Activated CD4-positive, alpha-beta T cell treated with anti-CD3 and anti-CD28 coated beads, Interleukin-2, amount 50 U/mL, for 1 hour (primary cell): ENCODE results near the gene LEFTY1.
A peak's percentile ranks its signal among the peaks of the same experiment; 100 is the strongest.
"Not testable (repeated sequence)": the region's sequence is repeated elsewhere in the genome, so short reads cannot be mapped to it uniquely, and the experiment has no call there.

ENCODE experiments used
- DNase-seq: peaks from one replicate; pipeline ENCODE4 v3.0.0-alpha.2; 2020

Gene LEFTY1

DNA sequence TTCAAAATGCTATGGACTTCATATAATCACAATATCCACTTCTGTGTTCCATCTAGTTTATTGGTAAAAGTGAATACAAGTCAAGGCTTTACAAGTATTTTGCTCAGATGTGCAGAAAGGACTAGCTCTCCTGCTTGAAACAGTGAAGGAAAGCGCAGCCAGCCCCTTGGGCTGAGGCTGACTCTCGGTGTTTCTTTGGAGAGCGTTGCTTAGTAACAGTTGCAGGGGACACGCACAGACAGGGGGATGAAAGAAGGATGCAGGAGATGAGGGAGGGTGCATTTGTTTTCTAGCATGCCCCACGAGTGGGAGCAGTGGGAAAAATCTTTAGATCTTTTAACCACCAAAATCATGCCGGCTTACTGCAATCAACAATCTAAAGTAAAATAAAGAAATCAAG lies 26.0 kb upstream of the LEFTY1 start:
- no peak for DNase-seq

DNA sequence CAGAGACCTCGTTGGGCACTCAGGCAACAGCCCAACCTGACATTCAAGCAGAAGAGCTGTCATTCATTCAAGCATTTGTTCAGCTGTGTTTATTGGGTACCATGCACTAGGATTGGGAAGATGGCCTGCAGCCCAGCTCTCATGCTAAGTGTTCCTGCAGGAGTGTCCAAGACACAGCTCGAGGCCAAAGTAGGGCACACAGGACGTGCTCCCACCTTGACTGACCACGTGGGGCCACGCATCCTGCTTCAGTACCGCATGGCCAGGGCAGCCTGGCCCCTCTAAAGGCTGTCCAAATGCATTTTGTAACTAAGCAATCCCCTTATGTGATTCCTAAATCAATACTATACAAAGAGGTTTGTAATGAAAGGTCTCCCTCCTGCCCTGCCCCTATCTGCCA lies 25.4 kb upstream of the LEFTY1 start:
- DNase-seq, result no peak

DNA sequence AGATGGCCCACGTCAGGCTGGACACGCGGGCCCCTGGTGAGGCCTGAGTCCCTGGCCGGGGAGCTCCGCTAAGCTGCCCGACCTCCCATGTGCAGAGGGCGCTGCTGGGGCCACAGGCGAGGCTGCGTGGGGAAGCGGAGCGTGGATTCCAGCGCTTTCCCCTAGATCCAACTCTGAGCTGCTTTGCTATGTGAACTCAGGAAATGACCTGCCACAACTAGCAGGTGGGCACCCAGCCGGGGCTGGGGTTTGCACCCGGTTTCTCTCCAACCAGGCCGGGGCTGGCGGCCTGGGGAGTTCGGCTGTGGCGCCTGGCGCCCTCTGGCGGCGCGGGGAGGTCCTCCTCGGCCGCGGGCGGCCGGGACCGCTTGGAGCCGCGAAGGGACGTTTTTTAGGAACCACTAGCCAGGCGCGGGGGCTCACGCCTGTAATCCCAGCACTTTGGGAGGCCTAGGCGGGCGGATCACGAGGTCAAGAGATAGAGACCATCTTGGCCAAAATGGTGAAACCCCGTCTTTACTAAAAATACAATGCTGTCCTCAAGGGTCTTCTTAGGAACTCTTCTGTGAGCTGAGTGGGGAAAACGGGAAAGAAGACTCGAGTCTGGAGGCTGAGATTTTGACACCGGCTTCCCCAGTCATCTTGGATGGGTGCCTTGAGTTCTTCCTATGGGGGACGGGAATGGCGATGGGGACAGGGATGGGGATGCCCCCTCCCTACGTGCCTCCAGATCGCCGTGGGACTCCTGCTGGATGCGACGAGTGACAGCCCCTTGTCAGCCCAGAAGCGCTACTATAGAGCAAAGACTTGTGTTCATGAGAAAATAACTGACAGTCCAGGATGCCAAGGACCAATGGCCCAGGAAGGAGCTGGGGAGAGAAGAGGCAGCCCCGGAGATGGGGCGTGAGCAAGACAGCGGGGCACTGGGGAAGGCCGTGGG lies 22.5 kb upstream of the LEFTY1 start:
- peak; percentile 73 for DNase-seq

DNA sequence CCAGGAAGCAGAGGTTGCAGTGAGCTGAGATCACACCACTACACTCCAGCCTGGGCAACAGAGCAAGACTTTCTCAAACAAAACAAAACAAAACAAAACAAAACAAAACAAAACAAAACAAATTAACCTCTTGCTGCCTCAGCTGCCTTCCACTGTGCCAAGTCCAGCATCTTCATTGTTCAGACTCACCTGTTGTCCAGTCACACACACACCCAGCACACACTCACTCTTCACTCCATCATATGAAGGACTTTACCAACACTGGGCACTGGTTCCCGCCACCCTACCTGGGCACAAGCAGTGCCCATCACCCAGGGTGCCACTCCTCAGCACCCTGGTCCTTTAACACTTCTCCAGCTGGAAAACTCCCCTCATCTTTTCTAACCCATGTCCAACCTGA lies 20.5 kb upstream of the LEFTY1 start:
- no peak for DNase-seq

DNA sequence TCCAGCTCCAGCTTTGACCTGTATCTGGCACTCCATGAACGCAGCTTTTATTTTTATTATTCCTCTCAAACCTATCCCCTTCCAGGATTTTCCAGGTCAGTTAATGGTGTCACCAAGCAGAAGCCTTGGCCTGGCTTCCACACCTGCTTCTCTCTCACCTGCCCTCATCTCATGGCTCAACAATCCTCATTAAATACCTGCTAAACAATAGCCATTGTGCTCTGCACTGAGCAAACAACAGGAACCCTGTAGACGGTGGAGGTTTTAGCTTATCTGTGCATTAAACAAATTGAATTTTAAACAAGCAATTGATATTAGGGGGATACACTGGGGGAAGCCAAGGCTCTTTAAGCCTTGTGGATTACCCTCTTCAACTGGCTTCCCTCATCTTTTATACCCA lies 19.8 kb upstream of the LEFTY1 start:
- DNase-seq, result no peak

DNA sequence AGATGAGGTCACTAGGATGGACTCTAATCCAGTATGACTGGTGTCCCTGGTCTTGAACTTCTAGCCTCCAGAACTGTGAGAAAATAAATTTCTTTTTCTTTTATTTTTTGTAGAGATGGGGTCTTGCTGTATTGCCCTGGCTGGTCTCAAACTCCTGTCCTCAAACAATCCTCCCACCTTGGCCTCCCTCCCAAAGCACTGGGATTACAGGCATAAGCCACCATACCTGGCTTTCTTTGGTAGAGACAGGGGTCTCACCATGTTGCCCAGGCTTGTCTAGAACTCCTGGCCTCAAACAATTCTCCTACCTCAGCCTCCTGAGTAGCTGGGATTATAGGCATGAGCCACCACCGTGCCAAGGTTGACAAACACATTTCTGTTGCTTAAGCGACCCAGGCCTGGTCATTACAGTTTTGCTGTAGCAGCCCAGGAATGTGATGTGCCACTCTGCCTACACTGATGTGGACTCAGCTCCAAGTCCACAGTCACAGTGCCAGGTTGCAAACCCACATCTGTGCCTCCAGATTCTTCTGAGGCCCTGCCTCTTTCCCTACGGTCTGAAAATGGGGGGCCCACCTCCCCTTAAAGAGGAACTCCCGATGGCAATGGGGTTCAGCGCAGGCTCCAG lies 19.2 kb upstream of the LEFTY1 start:
- DNase-seq, result no peak

DNA sequence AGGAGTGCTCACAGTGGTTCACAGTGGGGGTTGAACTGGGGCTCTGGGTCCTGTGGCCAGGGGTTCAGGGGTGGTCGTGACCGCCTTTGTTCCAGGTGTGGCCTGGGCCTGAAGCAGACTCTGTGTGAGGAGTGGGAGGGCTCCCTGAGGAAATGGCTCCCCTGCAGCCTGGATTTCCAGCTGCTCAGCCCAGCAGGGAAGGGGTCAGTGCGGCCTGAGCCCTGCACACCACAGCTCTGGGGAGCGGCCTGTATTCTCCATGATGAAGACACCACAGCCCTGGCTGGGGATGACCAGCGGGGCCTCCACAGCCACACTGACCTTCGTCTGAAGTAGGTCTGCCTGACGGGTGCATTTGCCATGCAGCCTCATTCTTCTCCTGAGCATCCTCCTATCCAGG lies 18.4 kb upstream of the LEFTY1 start:
- no peak for DNase-seq

DNA sequence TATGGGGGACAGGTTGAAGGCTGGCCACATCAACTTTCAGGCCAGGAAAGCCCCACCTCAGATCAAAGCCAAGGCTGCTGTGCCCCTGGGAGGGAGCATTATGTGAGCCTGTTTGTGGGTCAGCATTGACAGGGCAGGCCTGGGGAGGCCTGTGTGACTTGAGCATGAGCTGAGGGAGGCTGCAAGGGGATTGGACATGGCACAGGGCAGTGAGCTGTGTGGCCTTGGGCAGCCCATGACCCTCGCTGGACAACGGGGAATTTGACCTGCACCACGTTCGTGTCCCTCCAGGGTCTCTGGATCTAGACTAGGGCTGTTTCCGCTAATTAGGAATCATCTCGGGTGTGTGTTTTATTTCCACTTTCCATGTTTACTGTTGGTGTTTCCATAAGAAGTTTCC lies 17.5 kb upstream of the LEFTY1 start:
- no peak for DNase-seq

DNA sequence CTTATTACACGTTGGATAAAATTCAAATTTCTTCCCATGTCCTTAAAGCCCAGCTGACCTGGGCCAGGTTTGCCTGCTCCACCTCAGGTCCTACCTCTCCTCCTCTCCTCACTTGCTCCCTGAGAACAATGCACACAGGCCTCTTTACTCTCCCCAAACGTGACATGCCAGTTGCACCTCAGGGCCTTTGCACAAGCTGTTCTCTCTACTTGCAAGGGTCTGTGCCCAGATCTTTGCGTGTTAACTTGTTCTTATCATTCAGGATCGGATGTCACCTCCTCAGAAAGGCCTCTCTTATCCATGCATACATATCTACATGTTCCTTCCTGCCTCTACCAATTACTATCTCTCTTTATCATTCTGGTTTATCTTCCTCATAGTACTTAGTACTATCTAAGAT lies 14.7 kb upstream of the LEFTY1 start:
- no peak for DNase-seq

DNA sequence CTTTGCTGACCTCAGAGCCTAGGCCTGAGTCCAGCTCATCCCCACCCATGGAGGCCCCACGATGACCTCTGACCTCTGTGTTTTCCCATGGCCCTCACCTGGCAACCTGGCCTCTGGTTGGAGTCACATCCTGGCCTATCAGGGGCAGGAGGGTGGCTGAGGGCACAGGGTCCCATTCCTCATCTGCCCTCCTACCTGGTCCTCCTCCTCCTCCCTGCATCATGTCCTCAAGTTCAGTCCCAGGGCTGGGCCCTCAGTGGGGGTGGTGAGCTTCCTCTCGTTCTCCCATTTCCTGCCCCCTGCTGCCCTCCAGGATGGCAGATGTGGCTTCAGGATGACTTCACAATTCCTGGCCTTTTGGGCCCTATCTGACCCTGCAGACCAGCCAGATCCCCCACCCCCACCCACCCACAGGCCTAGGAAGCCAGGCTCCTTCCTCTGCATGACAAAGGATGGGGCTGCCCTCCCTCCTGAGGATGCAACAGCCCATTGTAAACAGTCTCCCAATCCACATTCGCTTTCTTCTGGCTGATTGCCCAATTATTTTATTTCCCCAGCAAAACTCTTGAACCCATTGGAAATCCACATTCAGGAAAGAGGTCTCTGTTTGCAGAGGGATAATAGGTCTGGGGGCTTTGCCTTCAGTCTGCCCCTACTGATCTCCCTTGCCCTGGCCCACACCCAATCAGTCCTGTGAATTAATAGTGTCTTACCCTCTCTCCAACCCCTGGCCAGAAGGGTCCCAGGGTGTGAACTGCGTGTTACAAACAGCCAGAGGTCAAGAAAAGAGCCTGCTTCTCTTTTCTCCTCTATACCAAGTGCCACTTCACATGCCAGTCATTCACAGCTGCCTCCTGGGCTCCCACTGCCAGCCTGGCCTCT lies 10.3 kb upstream of the LEFTY1 start:
- DNase-seq, result no peak

DNA sequence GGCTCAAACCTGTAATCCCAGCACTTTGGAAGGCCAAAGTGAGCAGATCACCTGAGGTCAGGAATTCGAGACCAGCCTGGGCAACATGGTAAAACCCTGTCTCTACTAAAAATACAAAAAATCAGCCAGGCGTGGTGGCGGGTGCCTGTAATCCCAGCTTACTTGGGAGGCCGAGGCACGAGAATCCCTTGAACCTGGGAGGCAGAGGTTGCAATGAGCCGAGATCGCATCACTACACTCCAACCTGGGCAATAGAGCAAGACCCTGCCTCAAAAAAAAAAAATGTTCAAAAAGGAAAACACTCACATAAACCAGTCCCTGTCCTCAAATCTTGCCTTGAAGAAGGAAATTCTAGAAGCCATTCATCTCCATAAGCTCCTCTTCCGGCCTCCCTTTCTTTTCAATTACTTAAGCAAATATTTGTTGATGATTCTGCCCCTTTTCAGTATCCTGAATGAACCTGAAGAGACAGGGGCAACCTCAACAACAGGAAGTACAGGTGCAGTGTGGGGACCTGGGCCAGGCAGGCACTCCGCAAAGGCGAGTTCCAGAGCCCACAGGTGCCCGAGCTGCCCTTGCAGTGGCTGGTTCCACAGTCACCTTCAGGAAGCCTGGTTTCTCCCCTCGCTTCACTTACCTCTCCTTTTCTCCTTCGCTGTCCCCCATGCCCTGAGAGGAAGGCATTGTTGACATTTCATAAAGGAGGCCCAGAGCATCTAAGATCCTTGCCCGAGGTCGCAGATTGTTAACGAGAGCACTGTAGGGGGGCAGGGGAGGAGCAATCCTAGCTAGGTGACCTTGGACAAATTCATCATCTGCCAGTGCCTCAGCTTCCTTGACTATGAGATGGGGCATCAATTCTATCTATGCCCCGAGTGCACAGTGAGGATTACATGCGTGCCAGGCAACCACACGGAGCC lies 8.9 kb upstream of the LEFTY1 start:
- DNase-seq, result peak; percentile 36

DNA sequence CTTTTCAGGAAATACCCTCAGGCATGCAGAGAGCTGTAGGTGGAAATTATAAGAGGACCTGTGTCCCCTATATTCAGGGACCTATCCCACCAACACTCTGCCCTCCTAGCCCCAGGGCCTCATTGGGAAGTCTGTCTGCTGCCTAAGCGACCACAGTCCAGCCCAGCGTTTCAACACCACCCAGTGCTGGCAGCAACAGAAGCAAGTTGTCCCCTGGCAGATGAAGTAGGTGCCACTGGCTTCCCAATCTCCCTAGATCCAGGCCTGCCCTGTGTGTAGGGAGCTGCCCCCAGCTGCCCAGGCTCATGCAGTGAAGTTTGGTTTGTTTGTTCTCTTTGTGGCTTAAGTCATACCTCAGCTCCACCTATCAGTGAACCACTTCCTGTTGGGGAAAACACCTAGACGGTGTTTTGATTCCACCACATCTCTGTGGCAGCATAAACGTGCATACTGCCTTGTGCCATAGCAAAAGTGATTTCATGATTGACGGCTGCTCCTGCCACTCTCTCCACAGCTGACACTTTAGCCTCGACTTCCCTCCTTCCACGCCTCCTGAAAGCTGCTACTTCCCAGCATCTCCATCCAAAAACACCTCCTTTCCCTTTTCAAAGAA lies 8.1 kb upstream of the LEFTY1 start:
- peak; percentile 55 for DNase-seq

DNA sequence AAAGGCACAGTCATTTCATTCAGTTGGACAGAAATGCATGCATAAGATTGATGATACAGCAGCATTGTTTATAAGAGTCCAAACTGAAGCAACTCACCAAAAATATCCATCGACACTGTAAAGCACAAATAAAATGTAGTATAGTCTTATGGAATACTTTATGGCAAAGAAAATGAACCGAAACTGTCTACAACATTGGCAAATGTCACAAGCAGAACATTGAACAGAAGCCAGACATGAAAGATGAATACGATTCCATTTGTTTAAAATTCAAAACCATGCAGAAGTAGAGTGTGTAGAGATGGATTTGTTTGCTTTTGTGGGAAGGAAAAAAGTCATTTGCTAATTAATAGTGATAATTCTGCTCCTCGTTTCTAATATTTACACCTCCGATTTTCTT lies 7.5 kb upstream of the LEFTY1 start:
- no peak for DNase-seq

DNA sequence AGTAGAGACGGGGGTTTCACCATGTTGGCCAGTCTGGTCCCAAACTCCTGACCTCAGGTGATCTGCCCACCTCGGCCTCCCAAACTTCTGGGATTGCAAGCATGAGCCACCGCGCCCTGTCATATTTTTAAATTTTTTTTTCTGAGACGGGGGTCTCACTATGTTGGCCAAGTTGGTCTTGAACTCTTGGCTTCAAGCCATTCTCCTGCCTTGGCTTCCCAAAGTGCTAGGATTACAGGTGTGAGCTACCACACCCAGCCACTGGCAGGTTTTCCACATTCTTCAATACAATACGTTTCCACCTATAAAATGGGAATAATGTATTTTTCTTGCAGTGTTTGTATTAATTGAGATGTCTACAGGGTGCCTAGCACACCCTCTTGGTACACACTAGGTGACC lies 3.4 kb upstream of the LEFTY1 start:
- DNase-seq, result no peak

DNA sequence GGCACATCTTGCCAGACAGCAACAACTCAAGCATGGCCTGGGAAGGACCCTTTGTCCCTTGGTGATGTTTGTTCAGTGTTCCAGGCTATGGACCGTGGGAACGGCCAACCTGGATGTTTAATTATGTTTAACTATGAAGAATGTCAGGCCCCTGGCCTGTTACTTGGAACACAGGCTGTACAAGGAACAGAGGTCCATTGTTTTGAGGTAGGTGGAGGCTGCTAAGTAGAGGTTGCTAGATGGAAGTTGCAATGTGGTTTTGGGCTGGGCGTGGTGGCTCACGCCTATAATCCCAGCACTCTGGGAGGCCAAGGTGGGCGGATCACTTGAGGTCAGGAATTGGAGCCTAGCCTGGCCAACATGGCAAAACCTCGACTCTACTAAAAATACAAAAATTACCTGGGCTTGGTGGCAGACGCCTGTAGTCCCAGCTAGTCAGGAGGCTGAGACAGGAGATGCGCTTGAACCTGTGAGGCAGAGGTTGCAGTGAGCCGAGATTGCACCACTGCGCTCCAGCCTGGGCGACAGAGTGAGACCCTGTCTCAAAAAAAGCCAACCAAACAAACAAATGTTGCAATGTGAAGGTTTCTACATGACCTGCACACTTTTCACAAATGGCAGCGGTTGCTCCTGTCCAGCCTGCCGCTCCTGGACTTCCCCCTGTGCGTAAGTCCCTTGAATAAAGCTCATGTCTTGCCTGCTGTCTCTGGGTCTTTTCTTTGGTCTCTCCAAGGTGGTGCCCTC lies 2.5 kb upstream of the LEFTY1 start:
- no peak for DNase-seq

DNA sequence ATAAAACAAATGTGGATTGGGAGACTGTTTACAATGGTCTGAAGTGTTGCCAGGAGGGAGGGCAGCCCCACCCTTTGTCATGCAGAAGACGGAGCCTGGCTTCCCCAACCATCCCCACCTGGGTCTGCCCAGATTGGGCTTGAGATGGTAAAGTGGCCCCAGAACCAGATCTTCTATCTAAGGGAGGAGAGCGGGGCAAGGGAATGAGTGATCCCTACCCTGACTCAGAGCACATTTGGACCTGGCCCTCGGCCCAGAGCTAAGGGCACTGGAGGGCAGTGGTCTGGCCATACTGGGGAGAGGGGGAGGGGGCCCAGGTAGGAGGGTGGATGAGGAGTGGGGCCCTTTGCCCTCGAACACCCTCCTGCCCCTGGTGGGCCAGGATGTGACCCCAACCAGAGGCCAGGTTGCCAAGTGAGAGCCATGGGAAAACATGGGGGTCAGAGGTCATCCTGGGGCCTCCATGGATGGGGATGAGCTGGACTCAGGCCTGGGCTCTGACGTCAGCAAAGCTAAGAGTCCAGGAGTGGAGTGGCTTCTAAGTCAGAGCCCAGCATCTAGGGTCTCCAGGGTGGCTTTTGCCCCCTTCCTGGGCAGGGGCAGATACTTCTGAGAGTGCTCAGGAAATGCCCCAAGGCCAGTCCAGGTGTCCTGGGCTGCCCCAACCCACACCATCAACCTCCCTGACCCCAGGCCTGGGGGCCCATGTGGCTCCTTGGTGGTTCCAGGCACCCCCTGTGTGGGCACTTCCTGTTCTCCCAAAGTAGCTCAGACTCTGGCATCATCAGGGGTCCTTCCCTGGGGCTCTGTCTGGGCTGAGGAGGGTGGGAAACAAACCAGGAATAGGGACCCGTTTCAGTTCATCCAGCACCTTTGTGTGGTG lies 1.6 kb upstream of the LEFTY1 start:
- no peak for DNase-seq

DNA sequence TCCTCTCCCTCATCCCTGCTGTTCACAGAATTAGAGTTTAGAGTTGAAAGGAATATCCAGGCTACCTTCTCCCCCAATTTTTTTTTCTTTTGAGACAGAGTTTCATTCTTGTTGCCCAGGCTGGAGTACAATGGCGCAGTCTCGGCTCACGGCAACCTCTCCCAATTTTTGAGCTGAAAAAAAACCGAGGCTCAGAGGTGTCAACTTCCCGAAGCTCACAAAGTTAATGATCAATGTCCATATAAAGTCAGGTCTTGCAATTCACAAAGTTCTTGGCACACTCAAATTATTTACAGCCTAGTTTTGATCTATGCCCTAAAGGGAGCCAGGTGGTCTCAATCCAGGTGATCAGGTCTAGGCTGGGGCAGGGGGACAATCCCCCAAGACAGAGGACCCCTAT lies 797 bp upstream of the LEFTY1 start:
- DNase-seq, result no peak

DNA sequence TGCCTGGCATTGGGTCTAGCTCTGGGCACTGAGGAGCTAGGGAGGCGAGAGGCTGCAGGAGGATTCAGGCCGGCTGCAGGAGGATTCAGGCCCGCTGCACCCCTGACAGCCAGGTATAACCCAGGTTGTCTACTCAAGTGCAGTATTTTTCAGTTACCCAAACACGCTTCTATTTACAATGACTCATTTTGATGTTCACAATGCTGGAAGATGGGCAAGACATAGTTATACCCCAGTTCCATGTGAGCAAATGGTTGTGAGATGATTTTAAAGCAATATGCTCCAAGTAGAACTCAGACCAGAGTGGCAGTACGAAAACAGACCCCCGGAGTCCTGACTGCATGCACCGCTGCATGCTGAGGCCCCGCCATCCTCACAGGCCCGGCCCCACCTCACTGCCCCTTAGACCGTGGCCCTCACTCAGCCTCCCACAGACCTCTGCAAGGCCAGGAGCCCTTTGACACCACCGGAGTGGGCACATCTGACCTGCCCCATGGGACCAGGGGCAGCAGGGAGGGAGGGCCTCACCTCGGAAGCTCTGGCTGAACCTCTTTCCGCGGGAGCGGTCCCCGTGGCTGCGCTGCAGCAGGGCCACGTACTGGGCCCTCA lies 553 bp downstream of the LEFTY1 start:
- no peak for DNase-seq

DNA sequence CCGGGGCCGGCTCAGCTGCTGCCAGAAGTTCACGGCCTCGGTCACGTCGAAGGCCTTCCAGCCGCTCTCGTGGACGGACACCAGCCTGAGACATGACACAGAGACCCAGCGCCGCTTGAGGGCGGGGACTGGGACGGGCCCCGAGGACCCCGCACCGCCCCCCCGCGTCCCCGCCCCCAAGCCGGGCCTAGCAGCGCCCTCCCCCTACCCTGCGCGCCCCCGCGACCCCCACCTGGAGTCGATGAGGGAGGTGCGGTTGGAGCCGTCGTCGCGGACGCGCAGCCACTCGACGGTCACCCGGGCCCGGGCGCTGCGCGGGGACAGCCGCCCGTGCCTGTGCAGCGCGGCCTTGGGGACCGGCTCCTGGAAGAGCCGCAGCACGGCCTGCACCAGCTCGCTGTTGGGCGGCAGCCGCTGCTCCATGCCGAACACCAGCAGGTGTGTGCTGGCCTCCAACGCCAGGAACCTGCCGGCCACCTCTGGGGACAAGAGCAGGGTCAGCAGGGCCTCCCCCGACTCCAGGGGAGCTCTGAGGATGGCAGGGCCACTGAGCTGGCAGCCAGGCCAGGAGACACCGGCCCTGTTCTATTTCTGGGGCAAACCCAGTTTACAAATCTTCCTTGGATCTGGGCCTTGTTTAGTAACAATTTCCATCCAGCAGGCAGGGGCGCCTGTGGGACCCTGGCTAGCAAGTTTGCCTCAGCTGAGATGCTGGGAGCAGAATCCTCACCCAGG lies 1.2 kb downstream of the LEFTY1 start:
- DNase-seq, result not testable (repeated sequence)
